HUES64 (cell line): ENCODE data around the gene SNX2. TPM values are rescaled to one million over a fixed set of nuclear protein-coding genes. Genes with fewer than 3 reads are reported as not detected.

Experiments used
- H3K27ac ChIP-seq: 2 replicates; pipeline ENCODE4 v1.7.0; 2013; ENCODE audit warnings: low read depth, low read length, inconsistent platforms
- H3K27me3 ChIP-seq: 2 replicates; pipeline ENCODE4 v1.6.1; 2013; ENCODE audit warnings: mild to moderate bottlenecking, low read length; ENCODE audit not compliant: insufficient read depth
- H3K36me3 ChIP-seq: 2 replicates; pipeline ENCODE4 v1.6.1; 2013; ENCODE audit warnings: mild to moderate bottlenecking, low read length; ENCODE audit not compliant: insufficient read depth
- H3K4me1 ChIP-seq: 2 replicates; pipeline ENCODE4 v1.6.1; 2013; ENCODE audit warnings: mild to moderate bottlenecking, low read length, moderate library complexity; ENCODE audit not compliant: insufficient read depth
- H3K4me3 ChIP-seq: 2 replicates; pipeline ENCODE4 v1.5.1; 2013; ENCODE audit warnings: mild to moderate bottlenecking, low read length, moderate library complexity
- H3K9ac ChIP-seq: 2 replicates; pipeline ENCODE4 v1.6.1; 2013; ENCODE audit warnings: mild to moderate bottlenecking, low read depth, low read length
- H3K9me3 ChIP-seq: 2 replicates; pipeline ENCODE4 v1.6.1; 2013; ENCODE audit warnings: low read depth, low read length; ENCODE audit not compliant: insufficient read depth
- WGBS: fragments of 150-250, 120-280 bp; methylation state at CpG from one replicate; pipeline ENCODE4 v1.1.7; 2013; ENCODE audit warnings: missing lambda C conversion rate; 5-methylcytosine and 5-hydroxymethylcytosine counted together
- polyA plus RNA-seq, 2 experiments: library from polyadenylated mRNA; stranded (reverse); fragments of 50-300 nt; gene quantifications; one replicate each; pipeline ENCODE4 v1.2.3, GENCODE V29; 2013

The SNX2 gene
- 58.8 TPM for polyA plus RNA-seq (2013, experiment 1 of 2)
- polyA plus RNA-seq (2013, experiment 2 of 2) = 67.5 TPM

GRCh38 chr5:122774861-122775549, at the start of gene SNX2:
TSS of gene SNX2 (plus strand) at chr5:122775080. CDS start at chr5:122775104, 24 bp downstream.
- peak within 1 kb of the TSS; percentile 80 for H3K27ac ChIP-seq

GRCh38 chr5:122727112-122727541, 47.8 kb upstream of the SNX2 start:
- Histone ChIP-seq H3K27me3 (no peaks in the 10 kb centered on the region), H3K27ac (no peak overlapping the region), H3K9ac (no peak overlapping the region)

More at GRCh38 chr5:122774861-122775549, at the start of gene SNX2:
- peaks cover 3% of the 10 kb centered on the region; the same call in 1 of the 2 replicates for H3K27me3 ChIP-seq
- H3K9me3 ChIP-seq = no peaks in the 10 kb centered on the region
- H3K9ac ChIP-seq = peak within 1 kb of the TSS; percentile 75
- H3K36me3 ChIP-seq = no peaks in the 10 kb centered on the region
- H3K4me1 ChIP-seq = peaks cover 14% of the 10 kb centered on the region
- H3K4me3 ChIP-seq = peak within 1 kb of the TSS; percentile 77
- under 1% methylated on average over 67 of the region's 67 CpGs for WGBS

GRCh38 chr5:122730037-122730436, 44.8 kb upstream of the SNX2 start:
- no CpG with 5 or more reads among the region's 1 CpG for WGBS
- Histone ChIP-seq H3K9ac (no peak overlapping the region), H3K27me3 (no peaks in the 10 kb centered on the region), H3K36me3 (no peaks in the 10 kb centered on the region), H3K9me3 (no peaks in the 10 kb centered on the region), H3K4me1 (no peaks in the 10 kb centered on the region), H3K27ac (no peak overlapping the region), H3K4me3 (no peak overlapping the region)

More at GRCh38 chr5:122727112-122727541, 47.8 kb upstream of the SNX2 start:
- over 99% methylated on average over 4 of the region's 4 CpGs for WGBS
- Histone ChIP-seq H3K4me3 (no peak overlapping the region), H3K36me3 (no peaks in the 10 kb centered on the region), H3K9me3 (no peaks in the 10 kb centered on the region), H3K4me1 (peaks cover 5% of the 10 kb centered on the region; the same call in 1 of the 2 replicates)

- Histone ChIP-seq H3K4me3 (no peak overlapping the region), H3K36me3 (no peaks in the 10 kb centered on the region), H3K27ac (no peak overlapping the region), H3K9me3 (no peaks in the 10 kb centered on the region), H3K4me1 (no peaks in the 10 kb centered on the region), H3K9ac (no peak overlapping the region), H3K27me3 (no peaks in the 10 kb centered on the region)
- WGBS = 96% methylated on average over 1 of the region's 1 CpG
Measured at GRCh38 chr5:122730456-122730855, 44.4 kb upstream of the SNX2 start.

GRCh38 chr5:122736086-122736845, 38.6 kb upstream of the SNX2 start:
- WGBS = 90% methylated on average over 9 of the region's 9 CpGs
- Histone ChIP-seq H3K36me3 (no peaks in the 10 kb centered on the region), H3K9ac (no peak overlapping the region), H3K9me3 (no peaks in the 10 kb centered on the region), H3K4me3 (no peak overlapping the region), H3K4me1 (peaks cover 3% of the 10 kb centered on the region; the same call in 1 of the 2 replicates), H3K27me3 (no peaks in the 10 kb centered on the region), H3K27ac (no peak overlapping the region)

GRCh38 chr5:122738088-122738487, 36.8 kb upstream of the SNX2 start:
- no peaks in the 10 kb centered on the region for H3K36me3 ChIP-seq
- peaks cover 9% of the 10 kb centered on the region; the same call in 1 of the 2 replicates for H3K4me1 ChIP-seq
- no peak overlapping the region for H3K27ac ChIP-seq
- no peak overlapping the region for H3K4me3 ChIP-seq
- H3K9me3 ChIP-seq = no peaks in the 10 kb centered on the region
- no peaks in the 10 kb centered on the region for H3K27me3 ChIP-seq
- no peak overlapping the region for H3K9ac ChIP-seq

- no peak overlapping the region for H3K27ac ChIP-seq
- H3K9me3 ChIP-seq = no peaks in the 10 kb centered on the region
- 55% methylated on average over 2 of the region's 2 CpGs for WGBS
- no peaks in the 10 kb centered on the region for H3K27me3 ChIP-seq
- no peak overlapping the region for H3K9ac ChIP-seq
- no peak overlapping the region for H3K4me3 ChIP-seq
- H3K36me3 ChIP-seq = no peaks in the 10 kb centered on the region
- peaks cover 8% of the 10 kb centered on the region; the same call in 1 of the 2 replicates for H3K4me1 ChIP-seq
Measured at GRCh38 chr5:122741681-122742080, 33.2 kb upstream of the SNX2 start.

- H3K9me3 ChIP-seq = no peaks in the 10 kb centered on the region
- 89% methylated on average over 3 of the region's 3 CpGs for WGBS
- H3K27ac ChIP-seq = no peak overlapping the region
- no peaks in the 10 kb centered on the region for H3K27me3 ChIP-seq
- H3K9ac ChIP-seq = no peak overlapping the region
- H3K4me1 ChIP-seq = peaks cover 7% of the 10 kb centered on the region; the same call in 1 of the 2 replicates
- H3K36me3 ChIP-seq = no peaks in the 10 kb centered on the region
- H3K4me3 ChIP-seq = no peak overlapping the region
Measured at GRCh38 chr5:122743261-122743660, 31.6 kb upstream of the SNX2 start.

- Histone ChIP-seq H3K36me3 (no peaks in the 10 kb centered on the region), H3K9me3 (no peaks in the 10 kb centered on the region), H3K27ac (no peak overlapping the region), H3K4me1 (peaks cover 7% of the 10 kb centered on the region; the same call in 1 of the 2 replicates), H3K27me3 (no peaks in the 10 kb centered on the region), H3K9ac (no peak overlapping the region), H3K4me3 (no peak overlapping the region)
- 95% methylated on average over 2 of the region's 2 CpGs for WGBS
Measured at GRCh38 chr5:122745597-122745996, 29.3 kb upstream of the SNX2 start.

- H3K36me3 ChIP-seq = no peaks in the 10 kb centered on the region
- no peak overlapping the region for H3K4me3 ChIP-seq
- H3K9me3 ChIP-seq = no peaks in the 10 kb centered on the region
- H3K9ac ChIP-seq = no peak overlapping the region
- WGBS = 91% methylated on average over 2 of the region's 2 CpGs
- H3K27ac ChIP-seq = no peak overlapping the region
- H3K4me1 ChIP-seq = peaks cover 9% of the 10 kb centered on the region
- no peaks in the 10 kb centered on the region for H3K27me3 ChIP-seq
Measured at GRCh38 chr5:122749886-122750285, 25.0 kb upstream of the SNX2 start.

- Histone ChIP-seq H3K27me3 (no peaks in the 10 kb centered on the region), H3K36me3 (no peaks in the 10 kb centered on the region), H3K4me3 (no peak overlapping the region), H3K9ac (no peak overlapping the region), H3K9me3 (no peaks in the 10 kb centered on the region), H3K4me1 (peaks cover 11% of the 10 kb centered on the region), H3K27ac (no peak overlapping the region)
- 37% methylated on average over 7 of the region's 7 CpGs for whole genome bisulfite sequencing
Measured at GRCh38 chr5:122751293-122751782, 23.5 kb upstream of the SNX2 start.
